GM10266 (cell line): Measurements from ENCODE around the gene SLC7A5.

Source experiments
- DNase-seq: peaks from one replicate; pipeline ENCODE4 v3.0.0; 2012; ENCODE audit errors: extremely low spot score
- TF ChIP-seq, protein P1 (sequence below): IDR thresholded peaks from 2 replicates; pipeline ENCODE4 v1.5.1; 2012; ENCODE audit warnings: mild to moderate bottlenecking, low read depth; ENCODE audit not compliant: control insufficient read depth, insufficient read depth; ENCODE audit errors: missing control alignments

The SLC7A5 gene

DNA sequence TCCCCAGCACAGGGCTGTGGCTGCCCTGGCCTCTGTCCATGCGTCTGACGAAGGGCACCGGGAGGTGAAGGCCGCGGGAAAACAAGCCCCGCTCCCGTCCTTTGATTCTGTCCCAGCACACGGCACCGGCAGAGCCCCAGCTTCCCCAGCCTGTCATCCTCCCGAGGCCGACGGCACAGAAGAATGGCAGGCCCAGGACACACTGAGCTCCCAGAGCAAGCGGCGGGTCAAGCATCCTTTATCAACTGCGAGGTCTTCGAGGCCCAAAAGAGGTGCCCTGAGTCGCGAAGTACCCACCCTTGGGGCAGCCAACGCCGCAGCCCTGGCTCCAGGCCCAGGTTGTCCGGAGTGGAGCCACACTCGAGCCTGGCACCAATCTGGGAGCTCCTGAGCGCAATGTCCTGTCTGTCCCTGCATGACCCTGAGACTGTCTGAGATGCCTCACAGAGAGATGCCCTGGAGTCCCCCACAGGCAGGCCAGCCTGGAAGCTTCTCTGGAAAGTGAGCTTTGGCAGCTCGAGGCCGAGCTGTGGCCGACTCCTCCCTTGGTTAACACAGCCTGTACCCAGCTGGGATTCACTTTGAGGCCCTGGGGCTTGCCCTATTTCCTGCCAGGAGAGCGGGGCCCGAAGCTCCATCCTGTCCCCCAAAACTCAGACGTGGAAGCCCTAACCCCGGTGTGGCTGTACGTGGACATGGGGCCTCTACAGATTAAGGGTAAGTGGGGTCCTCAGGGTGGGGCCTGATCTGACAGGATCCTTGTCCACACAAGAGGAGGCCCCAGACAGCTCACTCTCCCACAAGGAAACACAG, 23.3 kb downstream of the SLC7A5 start:
- no peak for DNase-seq
- TF ChIP-seq, protein P1, sequence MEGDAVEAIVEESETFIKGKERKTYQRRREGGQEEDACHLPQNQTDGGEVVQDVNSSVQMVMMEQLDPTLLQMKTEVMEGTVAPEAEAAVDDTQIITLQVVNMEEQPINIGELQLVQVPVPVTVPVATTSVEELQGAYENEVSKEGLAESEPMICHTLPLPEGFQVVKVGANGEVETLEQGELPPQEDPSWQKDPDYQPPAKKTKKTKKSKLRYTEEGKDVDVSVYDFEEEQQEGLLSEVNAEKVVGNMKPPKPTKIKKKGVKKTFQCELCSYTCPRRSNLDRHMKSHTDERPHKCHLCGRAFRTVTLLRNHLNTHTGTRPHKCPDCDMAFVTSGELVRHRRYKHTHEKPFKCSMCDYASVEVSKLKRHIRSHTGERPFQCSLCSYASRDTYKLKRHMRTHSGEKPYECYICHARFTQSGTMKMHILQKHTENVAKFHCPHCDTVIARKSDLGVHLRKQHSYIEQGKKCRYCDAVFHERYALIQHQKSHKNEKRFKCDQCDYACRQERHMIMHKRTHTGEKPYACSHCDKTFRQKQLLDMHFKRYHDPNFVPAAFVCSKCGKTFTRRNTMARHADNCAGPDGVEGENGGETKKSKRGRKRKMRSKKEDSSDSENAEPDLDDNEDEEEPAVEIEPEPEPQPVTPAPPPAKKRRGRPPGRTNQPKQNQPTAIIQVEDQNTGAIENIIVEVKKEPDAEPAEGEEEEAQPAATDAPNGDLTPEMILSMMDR: no peak

- DNase-seq: no peak
- TF ChIP-seq, protein P1: no peak
Observed at GRCh38 chr16:87845213-87845612, 24.1 kb downstream of the SLC7A5 start.

GRCh38 chr16:87844809-87845208, 24.5 kb downstream of the SLC7A5 start:
- no peak for DNase-seq
- TF ChIP-seq, protein P1: no peak

- no peak for DNase-seq
- TF ChIP-seq, protein P1: no peak
Observed at GRCh38 chr16:87844120-87844733, 25.1 kb downstream of the SLC7A5 start.

GRCh38 chr16:87843678-87844105, 25.6 kb downstream of the SLC7A5 start:
- TF ChIP-seq, protein P1: no peak
- DNase-seq: no peak

DNA sequence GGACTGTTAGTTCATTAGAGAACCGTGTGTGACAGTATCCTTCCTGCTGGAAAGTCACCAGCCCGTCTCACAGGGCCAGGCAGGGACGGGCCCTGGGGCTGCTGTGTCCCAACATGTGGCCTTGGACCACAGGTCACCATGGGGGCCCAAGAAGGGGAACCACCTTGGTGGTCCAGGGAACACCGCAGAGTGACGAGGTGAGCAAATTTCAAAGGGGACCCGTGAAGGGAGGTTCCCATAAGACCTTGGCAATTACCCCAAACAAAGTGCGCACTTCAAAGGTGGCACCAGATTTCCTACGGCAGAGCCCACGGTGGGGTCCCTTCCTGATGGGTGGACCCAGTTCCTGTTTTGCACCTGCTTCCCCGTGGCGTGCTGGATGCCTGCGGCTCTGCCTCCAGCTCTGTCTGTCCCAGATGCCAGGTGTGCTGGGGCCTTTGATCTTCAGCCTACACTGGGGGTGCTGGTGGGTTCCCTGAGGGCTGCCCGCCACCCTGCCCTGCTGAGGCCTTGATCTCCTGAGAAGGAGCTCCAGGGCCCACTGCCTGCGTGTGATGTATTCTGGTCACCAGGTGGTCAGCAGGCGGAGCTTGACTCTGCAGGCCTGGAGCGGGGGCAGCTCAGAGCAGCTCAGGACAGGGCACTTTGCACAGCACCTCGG, 27.0 kb downstream of the SLC7A5 start:
- no peak for DNase-seq
- TF ChIP-seq, protein P1: no peak
